Tibial nerve (tissue), 4 donors: ENCODE measurements around the gene IGSF8. TPM values are rescaled to one million over a fixed set of nuclear protein-coding genes. Genes with fewer than 3 reads are reported as not detected.
"Not testable (repeated sequence)": the region's sequence is repeated elsewhere in the genome, so short reads cannot be mapped to it uniquely, and the experiment has no call there.

Experiments
- DNase-seq, 2 donors: peaks; one replicate each; pipeline ENCODE4 v3.0.0-alpha.2; 2019; ENCODE audit warnings: low spot score in 2 of 2
- H3K27ac ChIP-seq, 4 donors: fragments of 200-600 bp; sonication (generic) in 3 of 4; one replicate each; pipeline ENCODE4 v1.5.1; 2017 to 2019; ENCODE audit warnings: mild to moderate bottlenecking in 1 of 4
- H3K27me3 ChIP-seq, 2 donors: fragments of 200-600 bp; sonication (generic) in 1 of 2; one replicate each; pipeline versions ENCODE4 v1.5.1 to v1.6.0; 2017 to 2019
- H3K36me3 ChIP-seq, 3 donors: fragments of 200-600 bp; sonication (generic); one replicate each; pipeline ENCODE4 v1.5.1; 2018 to 2019
- H3K4me1 ChIP-seq, 4 donors: fragments of 200-600 bp; sonication (generic) in 3 of 4; one replicate each; pipeline ENCODE4 v1.5.1; 2017 to 2019
- H3K4me3 ChIP-seq, 4 donors: fragments of 200-600 bp; sonication (generic) in 3 of 4; one replicate each; pipeline ENCODE4 v1.5.1; 2017 to 2019; ENCODE audit warnings: mild to moderate bottlenecking in 1 of 4, moderate library complexity in 1 of 4
- H3K9me3 ChIP-seq, 4 donors: fragments of 200-600 bp; sonication (generic) in 3 of 4; one replicate each; pipeline ENCODE4 v1.5.1; 2017 to 2019
- EP300 ChIP-seq, 2 donors: sonication (generic); formaldehyde crosslinking; IDR thresholded peaks; one replicate each; pipeline ENCODE4 v1.6.1; 2017; ENCODE audit warnings: antibody characterized with exemption in 2 of 2, mild to moderate bottlenecking in 1 of 2
- POLR2A ChIP-seq, 2 donors: fragments of 450-650 bp; IDR thresholded peaks; one replicate each; pipeline ENCODE4 v1.6.1; 2017; ENCODE audit warnings: antibody characterized with exemption in 2 of 2, mild to moderate bottlenecking in 2 of 2, moderate library complexity in 2 of 2
- WGBS, 2 donors: methylation state at CpG; one replicate each; pipeline ENCODE4 v1.1.5; 2018; 5-methylcytosine and 5-hydroxymethylcytosine counted together
- total RNA-seq, 4 donors: library from RNA; depleted of rRNA; stranded (reverse); fragments of >200 nt; gene quantifications; one replicate each; pipeline ENCODE4 v1.1.0, GENCODE V29; 2016
- TF ChIP-seq, protein P1 (sequence below), 5 experiments: fragments of 200-600 bp in 3 of 5; fragments of 450-650 bp in 2 of 5; sonication (generic) in 3 of 5; IDR thresholded peaks; one replicate each; pipeline ENCODE4 v1.5.1; 2016 to 2019; ENCODE audit warnings: antibody characterized with exemption in 5 of 5, mild to moderate bottlenecking in 3 of 5, moderate library complexity in 2 of 5

IGSF8 gene
- total RNA-seq, 4 donors from 2014 or later: 42.6 to 73.9 (median 50.7) TPM

GRCh38 chr1:160058087-160058486, 40.3 kb downstream of the IGSF8 start:
- H3K4me1 ChIP-seq: peaks cover 0 to 33% (median 4%) of the 10 kb centered on the region in 4 donors
- no peak overlapping the region for H3K27ac ChIP-seq
- H3K36me3 ChIP-seq: no peaks in the 10 kb centered on the region
- TF ChIP-seq, protein P1, sequence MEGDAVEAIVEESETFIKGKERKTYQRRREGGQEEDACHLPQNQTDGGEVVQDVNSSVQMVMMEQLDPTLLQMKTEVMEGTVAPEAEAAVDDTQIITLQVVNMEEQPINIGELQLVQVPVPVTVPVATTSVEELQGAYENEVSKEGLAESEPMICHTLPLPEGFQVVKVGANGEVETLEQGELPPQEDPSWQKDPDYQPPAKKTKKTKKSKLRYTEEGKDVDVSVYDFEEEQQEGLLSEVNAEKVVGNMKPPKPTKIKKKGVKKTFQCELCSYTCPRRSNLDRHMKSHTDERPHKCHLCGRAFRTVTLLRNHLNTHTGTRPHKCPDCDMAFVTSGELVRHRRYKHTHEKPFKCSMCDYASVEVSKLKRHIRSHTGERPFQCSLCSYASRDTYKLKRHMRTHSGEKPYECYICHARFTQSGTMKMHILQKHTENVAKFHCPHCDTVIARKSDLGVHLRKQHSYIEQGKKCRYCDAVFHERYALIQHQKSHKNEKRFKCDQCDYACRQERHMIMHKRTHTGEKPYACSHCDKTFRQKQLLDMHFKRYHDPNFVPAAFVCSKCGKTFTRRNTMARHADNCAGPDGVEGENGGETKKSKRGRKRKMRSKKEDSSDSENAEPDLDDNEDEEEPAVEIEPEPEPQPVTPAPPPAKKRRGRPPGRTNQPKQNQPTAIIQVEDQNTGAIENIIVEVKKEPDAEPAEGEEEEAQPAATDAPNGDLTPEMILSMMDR (IDR thresholded peaks at IDR 0.05): peak in 1 of 5 experiments; percentile 6
- TF ChIP-seq POLR2A (IDR thresholded peaks at IDR 0.05): no peak
- H3K4me3 ChIP-seq: no peak overlapping the region
- no peak for DNase-seq
- H3K9me3 ChIP-seq: no peaks in the 10 kb centered on the region
- H3K27me3 ChIP-seq: peaks cover 0 to 5% of the 10 kb centered on the region in 2 donors
- WGBS, 2 donors: 38 to 44% methylated on average over 2 of the region's 2 CpGs

- Histone ChIP-seq H3K9me3 (no peaks in the 10 kb centered on the region), H3K27ac (no peak overlapping the region), H3K27me3 (peaks cover 0 to 5% of the 10 kb centered on the region in 2 donors), H3K4me3 (no peak overlapping the region), H3K4me1 (peaks cover 0 to 23% (median 3%) of the 10 kb centered on the region in 4 donors), H3K36me3 (no peaks in the 10 kb centered on the region)
- WGBS, 2 donors: 82 to 86% methylated on average over 1 of the region's 1 CpG
- TF ChIP-seq EP300 (IDR thresholded peaks at IDR 0.05): no peak
- DNase-seq: no peak
Measured at GRCh38 chr1:160056648-160057169, 41.7 kb downstream of the IGSF8 start.

DNA sequence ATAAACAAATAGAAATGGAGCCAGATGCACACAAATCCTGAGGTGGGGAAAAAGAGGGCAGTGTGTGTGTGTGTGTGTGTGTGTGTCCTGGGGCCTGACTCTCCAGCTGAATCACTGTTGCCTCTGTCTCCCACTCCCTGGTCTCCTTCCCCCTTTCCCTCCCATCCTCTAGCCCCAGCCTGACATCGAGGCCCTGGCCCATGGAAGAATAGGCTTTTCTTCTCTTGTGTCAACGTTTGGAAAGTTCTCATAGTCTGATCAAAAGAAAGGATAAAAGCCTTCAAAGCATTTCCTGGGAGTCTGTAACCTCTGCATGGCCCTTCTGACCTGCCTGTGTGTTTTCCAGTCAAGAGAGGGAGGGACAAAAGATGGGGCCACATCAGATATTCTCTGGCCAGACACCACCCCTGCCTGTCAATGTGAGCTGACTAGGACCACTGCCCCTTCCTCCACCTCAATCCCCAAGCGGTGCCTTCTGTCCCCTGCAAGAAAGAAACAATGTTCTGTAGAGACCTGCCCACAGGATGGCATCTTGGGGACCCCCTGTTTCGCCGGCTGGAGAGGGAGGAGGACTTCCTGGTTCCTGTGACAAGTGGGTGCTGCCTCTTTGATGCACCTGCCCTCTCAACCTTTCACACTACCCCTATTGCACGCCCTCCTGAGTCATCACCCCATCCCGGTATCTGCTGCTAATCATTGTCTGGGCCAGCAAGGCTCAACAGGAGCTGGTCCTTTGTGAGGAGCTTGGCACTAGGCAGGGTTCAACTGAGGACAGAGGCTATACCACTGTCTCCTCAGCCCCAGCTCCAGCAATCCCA, 44.7 kb downstream of the IGSF8 start:
- no peak for DNase-seq
- Histone ChIP-seq H3K36me3 (no peaks in the 10 kb centered on the region), H3K4me3 (no peak overlapping the region), H3K27ac (no peak overlapping the region), H3K9me3 (no peaks in the 10 kb centered on the region), H3K27me3 (peaks cover 0 to 5% of the 10 kb centered on the region in 2 donors), H3K4me1 (peaks cover 0 to 19% (median 3%) of the 10 kb centered on the region in 4 donors)
- TF ChIP-seq, protein P1 (IDR thresholded peaks at IDR 0.05): no peak
- no peak for TF ChIP-seq EP300 (IDR thresholded peaks at IDR 0.05)
- no peak for TF ChIP-seq POLR2A (IDR thresholded peaks at IDR 0.05)
- WGBS, 2 donors: 48 to 52% methylated on average over 7 of the region's 7 CpGs

GRCh38 chr1:160052936-160053335, 45.5 kb downstream of the IGSF8 start:
- no peak for DNase-seq
- peaks cover 0 to 5% of the 10 kb centered on the region in 2 donors for H3K27me3 ChIP-seq
- no peaks in the 10 kb centered on the region for H3K9me3 ChIP-seq
- H3K36me3 ChIP-seq: no peaks in the 10 kb centered on the region
- H3K4me1 ChIP-seq: peaks cover 0 to 24% (median 6%) of the 10 kb centered on the region in 4 donors
- 56 to 67% methylated on average over 6 of the region's 6 CpGs for WGBS, 2 donors
- H3K27ac ChIP-seq: no peak overlapping the region
- no peak for TF ChIP-seq POLR2A (IDR thresholded peaks at IDR 0.05)
- no peak overlapping the region for H3K4me3 ChIP-seq

DNA sequence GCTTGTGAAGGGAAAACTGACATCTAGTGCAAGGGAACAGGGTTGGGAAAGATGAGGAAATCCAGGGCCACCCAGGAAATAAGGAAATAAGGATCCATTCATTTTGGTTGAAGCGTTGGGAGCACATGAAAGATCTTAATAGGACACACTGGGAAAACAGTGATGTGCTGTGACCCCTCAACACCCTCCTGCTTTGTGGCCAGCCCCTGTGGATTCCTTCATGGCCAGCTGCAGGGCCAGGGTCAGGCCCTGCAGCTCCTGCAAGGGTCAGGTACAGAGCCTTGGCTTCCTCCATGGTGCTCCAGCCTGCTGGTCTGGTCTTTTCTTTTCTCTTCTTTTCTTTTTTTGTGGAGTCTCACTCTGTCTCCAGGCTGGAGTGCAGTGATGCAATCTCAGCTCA, 47.8 kb downstream of the IGSF8 start:
- Histone ChIP-seq H3K27me3 (no peaks in the 10 kb centered on the region), H3K4me3 (no peak overlapping the region), H3K27ac (no peak overlapping the region), H3K4me1 (peaks cover 0 to 46% (median 18%) of the 10 kb centered on the region in 4 donors), H3K9me3 (no peaks in the 10 kb centered on the region), H3K36me3 (no peaks in the 10 kb centered on the region)
- no peak for DNase-seq
- TF ChIP-seq EP300 (IDR thresholded peaks at IDR 0.05) (no peak), POLR2A (IDR thresholded peaks at IDR 0.05) (no peak)
- TF ChIP-seq, protein P1 (IDR thresholded peaks at IDR 0.05): no peak
- 24 to 42% methylated on average over 1 of the region's 1 CpG for WGBS, 2 donors

DNA sequence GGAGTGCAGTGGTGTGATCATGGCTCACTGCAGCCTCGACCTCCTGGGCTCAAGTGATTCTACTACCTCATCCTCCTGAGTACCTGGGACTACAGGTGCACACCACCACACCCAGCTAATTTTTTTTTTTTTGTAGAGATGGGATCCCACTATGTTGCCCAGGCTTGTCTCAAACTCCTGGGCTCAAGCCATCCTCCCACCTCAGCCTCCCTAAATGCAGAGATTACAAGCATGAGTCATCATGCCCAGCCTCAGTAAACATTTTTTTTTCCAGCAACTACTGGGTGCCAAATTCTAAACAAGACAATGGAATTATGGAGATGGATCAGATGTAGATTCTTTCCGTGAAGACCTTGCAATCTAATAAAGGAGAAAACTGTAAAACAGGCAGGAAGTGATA, 48.2 kb downstream of the IGSF8 start:
- H3K4me3 ChIP-seq, H3K27ac ChIP-seq: not testable (repeated sequence)
- 37 to 53% methylated on average over 2 of the region's 2 CpGs for whole genome bisulfite sequencing, 2 donors

More for the DNA sequence above, 48.2 kb downstream of the IGSF8 start:
- not testable (repeated sequence) for H3K9me3 ChIP-seq, H3K36me3 ChIP-seq, DNase-seq, H3K27me3 ChIP-seq
- H3K4me1 ChIP-seq: peaks cover 0 to 46% (median 18%) of the 10 kb centered on the region in 4 donors
